Lung (tissue), 12 donors: ENCODE measurements around the gene CD248. TPM values are rescaled to one million over a fixed set of nuclear protein-coding genes. Genes with fewer than 3 reads are reported as not detected.

ENCODE experiments used
- ATAC-seq: fragments of 200-7000 bp; cut with Tn5 transposase; one replicate; pipeline ENCODE4 v1.9.1; 2020; ENCODE audit warnings: moderate number of reproducible peaks; ENCODE audit not compliant: insufficient read depth, low FRiP score
- DNase-seq, 3 donors: peaks; one replicate each; pipeline ENCODE4 v3.0.0-alpha.2; 2013 to 2017
- H3K27ac ChIP-seq, 2 donors: one replicate each; pipeline ENCODE4 v1.5.1; 2013; ENCODE audit warnings: mild to moderate bottlenecking in 2 of 2, moderate library complexity in 2 of 2, control low read depth in 1 of 2, inconsistent platforms in 1 of 2, low read depth in 1 of 2, low read length in 1 of 2
- H3K27me3 ChIP-seq, 3 donors: one replicate each; pipeline ENCODE4 v1.5.1; 2013; ENCODE audit warnings: low read length in 2 of 3; ENCODE audit not compliant: control insufficient read depth in 3 of 3, insufficient read depth in 3 of 3
- H3K36me3 ChIP-seq, 4 donors: one replicate each; pipeline ENCODE4 v1.5.1; 2013; ENCODE audit warnings: low read length in 4 of 4, mild to moderate bottlenecking in 1 of 4, moderate library complexity in 1 of 4; ENCODE audit not compliant: control insufficient read depth in 4 of 4, insufficient read depth in 4 of 4
- H3K4me1 ChIP-seq, 5 donors: one replicate each; pipeline ENCODE4 v1.5.1; 2013; ENCODE audit warnings: low read length in 5 of 5, mild to moderate bottlenecking in 2 of 5, moderate library complexity in 1 of 5; ENCODE audit not compliant: control insufficient read depth in 5 of 5, insufficient read depth in 5 of 5
- H3K4me3 ChIP-seq: one replicate; pipeline ENCODE4 v1.5.1; 2013; ENCODE audit warnings: mild to moderate bottlenecking, control low read depth, moderate library complexity
- H3K9ac ChIP-seq, 2 donors: one replicate each; pipeline ENCODE4 v1.5.1; 2013; ENCODE audit warnings: low read length in 2 of 2, control low read depth in 1 of 2; ENCODE audit not compliant: insufficient read depth in 1 of 2
- H3K9me3 ChIP-seq, 4 donors: one replicate each; pipeline ENCODE4 v1.5.1; 2013; ENCODE audit warnings: low read length in 3 of 4, mild to moderate bottlenecking in 1 of 4, moderate library complexity in 1 of 4; ENCODE audit not compliant: control insufficient read depth in 4 of 4, insufficient read depth in 3 of 4
- CTCF ChIP-seq: IDR thresholded peaks from 2 replicates; pipeline ENCODE4 v1.5.1; 2012; ENCODE audit warnings: mild to moderate bottlenecking; ENCODE audit errors: control extremely low read depth, extremely low read depth
- WGBS, 2 donors: extraction: QIAGEN DNeasy Blood & Tissue Kit; methylation state at CpG; one replicate each; pipeline ENCODE4 v1.1.7; 2013; 5-methylcytosine and 5-hydroxymethylcytosine counted together
- polyA plus RNA-seq, 2 donors: library from polyadenylated mRNA; stranded (reverse); fragments of 200-250 nt; gene quantifications; one replicate each; pipeline ENCODE4 v1.2.1, GENCODE V29; 2013
- total RNA-seq, 2 donors: library from RNA; depleted of rRNA in 1 of 2; stranded (reverse); fragments of >200 nt in 1 of 2; gene quantifications; one replicate each; pipeline ENCODE4 v1.2.1, GENCODE V29; 2014 to 2021
- donor health status: control.
- donor health status: control.
- donor health status: Bipolar disorder and iron deficiency.
- donor health status: healthy.
- donor health status: DM: yes; HTN: yes; CAD: no.

The CD248 gene
- total and polyA plus RNA-seq, 4 donors, result 9.2 to 53.5 (median 23.0) TPM

- peaks cover 0 to 27% (median 14%) of the 10 kb centered on the region in 5 donors for H3K4me1 ChIP-seq
- DNase-seq, result no peak
- H3K36me3 ChIP-seq, result peaks cover 0 to 47% (median 14%) of the 10 kb centered on the region in 4 donors
- no peak overlapping the region for H3K4me3 ChIP-seq
- no peak for TF ChIP-seq CTCF
- no peaks in the 10 kb centered on the region for H3K9me3 ChIP-seq
- H3K27ac ChIP-seq, result no peak overlapping the region
- no peak overlapping the region for H3K9ac ChIP-seq
- no peaks in the 10 kb centered on the region for H3K27me3 ChIP-seq
- WGBS, 2 donors, result 89 to 95% methylated on average over 6 of the region's 6 CpGs
- no peak for ATAC-seq
Measured at GRCh38 chr11:66339162-66339675, 22.4 kb upstream of the CD248 start.

- Histone ChIP-seq H3K4me1 (peaks cover 0 to 21% (median 10%) of the 10 kb centered on the region in 5 donors), H3K27me3 (no peaks in the 10 kb centered on the region), H3K36me3 (peaks cover 0 to 54% (median 14%) of the 10 kb centered on the region in 4 donors), H3K9ac (no peak overlapping the region), H3K27ac (no peak overlapping the region), H3K4me3 (no peak overlapping the region), H3K9me3 (no peaks in the 10 kb centered on the region)
- DNase-seq, result no peak
- WGBS, 2 donors, result 87% methylated on average over 17 of the region's 17 CpGs
- no peak for ATAC-seq
- no peak for TF ChIP-seq CTCF
Measured at GRCh38 chr11:66338276-66339161, 21.7 kb upstream of the CD248 start.

- H3K36me3 ChIP-seq, result peaks cover 0 to 61% (median 14%) of the 10 kb centered on the region in 4 donors
Measured at GRCh38 chr11:66337103-66337899, 20.5 kb upstream of the CD248 start.

More at GRCh38 chr11:66337103-66337899, 20.5 kb upstream of the CD248 start:
- no peak for ATAC-seq
- peak overlapping the region in 1 of 2 donors; percentile 91 for H3K27ac ChIP-seq
- peaks cover 0 to 21% (median 10%) of the 10 kb centered on the region in 5 donors for H3K4me1 ChIP-seq
- WGBS, 2 donors, result 73 to 82% methylated on average over 16 to 18 of the region's 18 CpGs
- no peak for TF ChIP-seq CTCF
- no peak for DNase-seq
- peaks cover 0 to under 1% (median 0%) of the 10 kb centered on the region in 4 donors for H3K9me3 ChIP-seq
- no peak overlapping the region for H3K4me3 ChIP-seq
- H3K9ac ChIP-seq, result no peak overlapping the region
- no peaks in the 10 kb centered on the region for H3K27me3 ChIP-seq
